ENCODE measurements around the gene NRARP. TPM values are rescaled to one million over a fixed set of nuclear protein-coding genes. Genes with fewer than 3 reads are reported as not detected.

NRARP gene
- polyA plus RNA-seq, 1 experiment = 0.22 TPM

GRCh38 chr9:137314561-137315560, 12.8 kb upstream of the NRARP start:
- Histone ChIP-seq H3K27me3 (ENCODE audit: control insufficient read depth, insufficient read depth, low read length) (no peaks in the 10 kb centered on the region), H3K9me3 (ENCODE audit: control insufficient read depth, insufficient read depth, low read length) (no peaks in the 10 kb centered on the region), H3K27ac (ENCODE audit: low read depth, low read length) (no peak overlapping the region), H3K4me3 (ENCODE audit: low read depth, low read length) (no peak overlapping the region)
- no peak for TF ChIP-seq CTCF (IDR thresholded peaks at IDR 0.05; ENCODE audit: low read depth, low read length)
- ChIA-PET POLR2A (no interaction called here), CTCF (interaction anchor here (0.6 kb wide), 1 partner anchor 13 kb away, joined by 3 read pairs; the partner anchor contains the start of gene NRARP)
- no peak for DNase-seq (ENCODE audit: low read depth, low spot score)

- no peak for DNase-seq (ENCODE audit: low read depth, low spot score)
- TF ChIP-seq CTCF (IDR thresholded peaks at IDR 0.05; ENCODE audit: low read depth, low read length) = no peak
- Histone ChIP-seq H3K27ac (ENCODE audit: low read depth, low read length) (no peak overlapping the region), H3K27me3 (ENCODE audit: control insufficient read depth, insufficient read depth, low read length) (no peaks in the 10 kb centered on the region), H3K4me3 (ENCODE audit: low read depth, low read length) (no peak overlapping the region), H3K9me3 (ENCODE audit: control insufficient read depth, insufficient read depth, low read length) (no peaks in the 10 kb centered on the region)
- ChIA-PET POLR2A (no interaction called here), CTCF (no interaction called here)
Observed at GRCh38 chr9:137313956-137314560, 12.0 kb upstream of the NRARP start.

GRCh38 chr9:137313326-137313936, 11.4 kb upstream of the NRARP start:
- POLR2A ChIA-PET = no interaction called here
- DNase-seq (ENCODE audit: low read depth, low spot score) = no peak
- no peak for TF ChIP-seq CTCF (IDR thresholded peaks at IDR 0.05; ENCODE audit: low read depth, low read length)
- no peaks in the 10 kb centered on the region for H3K27me3 ChIP-seq (ENCODE audit: control insufficient read depth, insufficient read depth, low read length)
- no peak overlapping the region for H3K4me3 ChIP-seq (ENCODE audit: low read depth, low read length)
- H3K27ac ChIP-seq (ENCODE audit: low read depth, low read length) = no peak overlapping the region
- no peaks in the 10 kb centered on the region; the same call in 1 of the 2 replicates for H3K9me3 ChIP-seq (ENCODE audit: control insufficient read depth, insufficient read depth, low read length)
- CTCF ChIA-PET = no interaction called here

- Histone ChIP-seq H3K27ac (ENCODE audit: low read depth, low read length) (no peak overlapping the region), H3K27me3 (ENCODE audit: control insufficient read depth, insufficient read depth, low read length) (peaks cover 2% of the 10 kb centered on the region), H3K4me3 (ENCODE audit: low read depth, low read length) (no peak overlapping the region), H3K9me3 (ENCODE audit: control insufficient read depth, insufficient read depth, low read length) (no peaks in the 10 kb centered on the region; the same call in 1 of the 2 replicates)
- no peak for TF ChIP-seq CTCF (IDR thresholded peaks at IDR 0.05; ENCODE audit: low read depth, low read length)
- ChIA-PET CTCF (interaction anchor here (0.5 kb wide), 1 partner anchor 11 kb away, joined by 3 read pairs; the partner anchor contains the start of gene NRARP), POLR2A (no interaction called here)
- DNase-seq (ENCODE audit: low read depth, low spot score) = no peak
Observed at GRCh38 chr9:137312852-137313325, 10.8 kb upstream of the NRARP start.

Data from AG04450 (cell line).